GM23248 (cell line): Measurements from ENCODE around the gene RMND5A. TPM values are rescaled to one million over a fixed set of nuclear protein-coding genes. Genes with fewer than 3 reads are reported as not detected.
"Not testable (repeated sequence)": the region's sequence is repeated elsewhere in the genome, so short reads cannot be mapped to it uniquely, and the experiment has no call there.

ENCODE experiments used
- DNase-seq: peaks from one replicate; pipeline ENCODE4 v3.0.0-alpha.2; 2015
- H2AFZ ChIP-seq: fragments of 200-600 bp; sonication (generic); 2 replicates; pipeline ENCODE4 v1.6.1; 2016; ENCODE audit warnings: antibody characterized with exemption
- H3F3A ChIP-seq: fragments of 200-600 bp; sonication (generic); 2 replicates; pipeline ENCODE4 v1.6.1; 2016; ENCODE audit warnings: mild to moderate bottlenecking, antibody characterized with exemption, mixed run types; ENCODE audit not compliant: insufficient read depth
- H3K27ac ChIP-seq: fragments of 200-600 bp; sonication (generic); 2 replicates; pipeline ENCODE4 v1.5.1; 2016; ENCODE audit warnings: mild to moderate bottlenecking
- H3K27me3 ChIP-seq: fragments of 200-600 bp; sonication (generic); replicated peaks from 2 replicates; pipeline ENCODE4 v1.6.1; 2016; ENCODE audit warnings: mild to moderate bottlenecking; ENCODE audit not compliant: insufficient read depth
- H3K36me3 ChIP-seq: fragments of 200-600 bp; sonication (generic); 2 replicates; pipeline ENCODE4 v1.6.1; 2016; ENCODE audit warnings: low read depth, mild to moderate bottlenecking
- H3K4me1 ChIP-seq: fragments of 200-600 bp; sonication (generic); 2 replicates; pipeline ENCODE4 v1.6.1; 2016; ENCODE audit warnings: mild to moderate bottlenecking; ENCODE audit not compliant: insufficient read depth
- H3K4me2 ChIP-seq: fragments of 200-600 bp; sonication (generic); one replicate; pipeline ENCODE4 v1.6.1; 2016; ENCODE audit warnings: mild to moderate bottlenecking; ENCODE audit not compliant: unreplicated experiment
- H3K4me3 ChIP-seq: fragments of 200-600 bp; sonication (generic); 2 replicates; pipeline ENCODE4 v1.5.1; 2016; ENCODE audit warnings: mild to moderate bottlenecking
- H3K79me2 ChIP-seq: fragments of 200-600 bp; sonication (generic); 2 replicates; pipeline ENCODE4 v1.6.1; 2016; ENCODE audit warnings: mild to moderate bottlenecking; ENCODE audit not compliant: insufficient read depth
- H3K9ac ChIP-seq: fragments of 200-600 bp; sonication (generic); 2 replicates; pipeline ENCODE4 v1.6.1; 2016; ENCODE audit warnings: mild to moderate bottlenecking
- H3K9me2 ChIP-seq: fragments of 200-600 bp; sonication (generic); 2 replicates; pipeline ENCODE4 v1.6.1; 2016; ENCODE audit warnings: mixed run types, mild to moderate bottlenecking, moderate library complexity; ENCODE audit not compliant: insufficient read depth
- H3K9me3 ChIP-seq: fragments of 200-600 bp; sonication (generic); one replicate; pipeline ENCODE4 v1.6.1; 2017; ENCODE audit warnings: low read depth
- H4K20me1 ChIP-seq: fragments of 200-600 bp; sonication (generic); 2 replicates; pipeline ENCODE4 v1.6.0; 2016; ENCODE audit not compliant: insufficient read depth
- WGBS, 2 experiments: methylation state at CpG; one replicate each; pipeline ENCODE4 v1.1.6; 2015 to 2017; ENCODE audit warnings: low lambda C conversion rate in 2 of 2, low coverage in 1 of 2; ENCODE audit errors: missing lambda C conversion rate in 2 of 2; 5-methylcytosine and 5-hydroxymethylcytosine counted together
- in situ Hi-C: fragments of 300-500 bp; cut with MboI; formaldehyde crosslinking; loops from 2 replicates; pipeline ENCODE4 v1.15.0; 2020
- polyA plus RNA-seq: library from polyadenylated mRNA; unstranded; fragments of >200 nt; fragmentation: Nextera tagmentation; extraction: Ambion mirVana; gene quantifications from 2 replicates; pipeline ENCODE4 v1.2.1, GENCODE V29; 2016
- total RNA-seq: library from RNA; depleted of rRNA; stranded (reverse); fragments of >200 nt; shearing (Covaris generic); gene quantifications from 2 replicates; pipeline ENCODE4 v1.2.3, GENCODE V29; 2014

The RMND5A gene
- total and polyA plus RNA-seq, 2 experiments from 2014 or later: 6.8 to 21.2 TPM

GRCh38 chr2:86720540-86721320, 639 bp downstream of the RMND5A start:
- H3K9me2 ChIP-seq, H3K9me3 ChIP-seq, in situ Hi-C loops, H3K27me3 ChIP-seq, H4K20me1 ChIP-seq, H3K36me3 ChIP-seq, H3K4me1 ChIP-seq, H3F3A ChIP-seq: not testable (repeated sequence)
- 0 to 1% methylated on average over 29 to 39 of the region's 85 CpGs for WGBS, 2 experiments
- H2AFZ ChIP-seq: peak overlapping the region; percentile 58
- peak overlapping the region; percentile 80 for H3K9ac ChIP-seq
- peak overlapping the region; percentile 97 for H3K4me2 ChIP-seq
- H3K4me3 ChIP-seq: peak overlapping the region; percentile 81
- H3K79me2 ChIP-seq: peaks cover 12% of the 10 kb centered on the region
- H3K27ac ChIP-seq: peak overlapping the region; percentile 82
- DNase-seq: peak; percentile 73

DNA sequence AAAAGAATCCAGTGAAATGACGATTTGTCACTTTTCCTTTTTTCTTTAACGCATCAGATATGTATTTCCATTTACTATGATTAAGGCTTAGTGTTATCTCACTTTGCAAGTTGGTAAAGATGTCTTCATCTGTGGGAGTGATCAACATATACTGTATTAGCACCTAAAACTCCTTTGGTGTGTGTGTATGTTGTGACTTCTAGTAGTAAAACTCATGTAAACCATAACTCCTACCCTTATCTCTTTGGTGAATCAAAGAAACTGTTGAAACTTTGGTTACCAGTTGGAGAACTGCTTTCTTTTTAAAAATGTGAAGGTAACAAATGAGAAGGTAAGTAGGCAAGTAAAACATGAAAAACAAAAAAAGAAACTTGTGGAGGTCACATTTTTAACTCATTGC, 5.6 kb downstream of the RMND5A start:
- H2AFZ ChIP-seq, H3K4me3 ChIP-seq, H3K27me3 ChIP-seq, DNase-seq, H3F3A ChIP-seq, H3K9ac ChIP-seq, H3K9me3 ChIP-seq, H3K9me2 ChIP-seq, H3K36me3 ChIP-seq, H3K27ac ChIP-seq, in situ Hi-C loops, H3K4me2 ChIP-seq, H3K4me1 ChIP-seq, H4K20me1 ChIP-seq: not testable (repeated sequence)
- 100% methylated on average over 2 of the region's 2 CpGs; no CpG with 5 or more reads in 1 of the 2 experiments for WGBS, 2 experiments
- H3K79me2 ChIP-seq: peaks cover 18% of the 10 kb centered on the region

GRCh38 chr2:86732040-86732525, 12.0 kb downstream of the RMND5A start:
- H3F3A ChIP-seq, H3K4me1 ChIP-seq, H3K36me3 ChIP-seq, DNase-seq, H3K4me3 ChIP-seq, H4K20me1 ChIP-seq, H3K27ac ChIP-seq, H2AFZ ChIP-seq, H3K9ac ChIP-seq, H3K4me2 ChIP-seq, H3K9me3 ChIP-seq, H3K9me2 ChIP-seq, in situ Hi-C loops, H3K27me3 ChIP-seq: not testable (repeated sequence)
- 85 to 89% methylated on average over 4 to 5 of the region's 6 CpGs for WGBS, 2 experiments
- peaks cover 11% of the 10 kb centered on the region for H3K79me2 ChIP-seq

DNA sequence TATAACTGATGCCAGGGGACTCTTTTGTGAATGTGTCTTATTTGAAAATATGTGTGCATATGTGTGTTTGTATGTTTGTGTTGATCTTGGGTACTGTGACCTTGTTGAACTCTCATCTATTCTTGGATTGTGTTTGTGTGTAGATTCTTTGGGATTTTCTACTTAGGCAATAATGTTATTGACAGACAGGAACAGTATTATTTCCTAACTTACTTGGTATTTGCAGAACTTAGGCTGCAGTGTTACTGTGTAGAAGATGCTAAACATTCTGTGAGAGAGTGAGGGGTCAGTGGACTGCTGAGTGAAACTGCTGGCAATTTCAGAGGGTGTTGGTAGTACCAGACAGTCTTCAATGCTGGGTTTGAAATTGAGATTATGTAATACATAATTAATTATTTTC, 12.7 kb downstream of the RMND5A start:
- H3K9ac ChIP-seq, H3K4me3 ChIP-seq, H2AFZ ChIP-seq, H4K20me1 ChIP-seq, H3K36me3 ChIP-seq, H3K9me2 ChIP-seq, H3K27ac ChIP-seq, H3K4me1 ChIP-seq, H3K4me2 ChIP-seq, DNase-seq, H3F3A ChIP-seq, in situ Hi-C loops, H3K27me3 ChIP-seq, H3K9me3 ChIP-seq: not testable (repeated sequence)
- H3K79me2 ChIP-seq: peaks cover 11% of the 10 kb centered on the region

DNA sequence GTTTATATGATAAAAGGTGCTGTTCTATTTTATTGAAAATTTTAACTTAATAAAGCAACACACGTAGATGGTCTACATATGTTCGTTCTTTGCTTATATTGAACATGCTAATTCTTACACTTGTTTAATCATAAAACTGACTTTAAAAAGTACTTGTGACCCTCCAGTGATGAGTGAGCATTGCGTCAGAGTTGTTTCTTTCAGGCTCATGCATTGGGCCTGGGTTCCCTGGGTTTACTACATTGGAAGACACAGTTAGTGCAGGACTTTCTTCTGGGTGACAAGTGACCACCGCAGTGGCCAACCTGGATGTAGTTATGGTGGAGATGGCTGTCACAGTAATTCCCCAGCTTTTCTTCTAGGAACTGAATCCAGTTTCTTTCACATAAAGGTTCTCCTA, 13.4 kb downstream of the RMND5A start:
- H3K27ac ChIP-seq, in situ Hi-C loops: not testable (repeated sequence)

DNA sequence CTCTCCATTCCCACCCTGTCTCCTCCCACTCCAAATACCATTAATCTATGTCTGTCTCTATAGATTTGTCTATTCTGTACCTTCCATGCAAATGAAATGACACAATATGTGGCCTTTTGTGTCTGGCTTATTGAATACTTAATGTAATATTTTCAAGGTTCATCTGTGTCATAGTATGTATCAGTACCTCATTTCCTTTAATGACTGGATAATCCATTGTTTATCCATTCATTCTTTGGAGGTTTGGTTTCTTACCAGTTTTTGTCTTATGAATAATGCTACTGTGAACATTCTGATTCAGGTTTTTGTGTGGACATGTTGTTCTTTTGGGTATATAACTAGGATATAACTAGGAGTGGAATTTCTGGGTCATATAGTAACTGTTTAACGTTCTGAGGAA, 14.8 kb downstream of the RMND5A start:
- H3K9me3 ChIP-seq, H3K27me3 ChIP-seq, H3K79me2 ChIP-seq, H3K4me3 ChIP-seq, in situ Hi-C loops, H3F3A ChIP-seq, H3K4me2 ChIP-seq, H3K9me2 ChIP-seq, H3K36me3 ChIP-seq, H2AFZ ChIP-seq, H3K9ac ChIP-seq, H3K27ac ChIP-seq, H4K20me1 ChIP-seq, H3K4me1 ChIP-seq: not testable (repeated sequence)
- WGBS, 2 experiments: no CpG with 5 or more reads among the region's 1 CpG
- DNase-seq: peak; percentile 24

More for the DNA sequence above, 13.4 kb downstream of the RMND5A start:
- H3K27me3 ChIP-seq, DNase-seq, H3K4me1 ChIP-seq, H3K36me3 ChIP-seq, H3K4me3 ChIP-seq, H2AFZ ChIP-seq, H4K20me1 ChIP-seq, H3K9ac ChIP-seq, H3K4me2 ChIP-seq, H3K9me3 ChIP-seq, H3K9me2 ChIP-seq, H3F3A ChIP-seq: not testable (repeated sequence)
- 100% methylated on average over 1 to 2 of the region's 4 CpGs for WGBS, 2 experiments
- H3K79me2 ChIP-seq: peaks cover 11% of the 10 kb centered on the region

DNA sequence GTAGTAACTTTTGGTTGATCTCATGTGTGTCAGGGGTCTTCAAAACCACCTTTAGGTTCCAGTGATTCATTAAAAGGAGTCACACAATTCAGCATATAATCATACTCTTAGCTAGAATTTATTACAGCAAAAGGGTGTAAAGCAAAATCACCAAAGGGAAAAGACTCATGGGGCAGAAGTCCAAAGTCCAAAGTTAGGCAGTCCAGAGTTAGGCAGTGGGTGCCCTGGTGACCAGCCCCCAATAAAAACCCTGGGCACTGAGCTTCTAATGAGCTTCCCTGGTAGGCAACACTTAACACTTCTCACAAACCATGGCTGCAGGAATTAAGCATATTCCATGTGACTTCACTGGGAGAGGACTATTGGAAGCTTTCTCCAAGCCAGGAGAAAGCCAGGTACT, 19.4 kb downstream of the RMND5A start:
- H3K36me3 ChIP-seq, in situ Hi-C loops, H3K4me3 ChIP-seq, H4K20me1 ChIP-seq, H3F3A ChIP-seq, DNase-seq, H3K27ac ChIP-seq, H3K9me2 ChIP-seq, H2AFZ ChIP-seq, H3K9me3 ChIP-seq, H3K4me2 ChIP-seq, H3K27me3 ChIP-seq, H3K9ac ChIP-seq, H3K4me1 ChIP-seq: not testable (repeated sequence)
- H3K79me2 ChIP-seq: peaks cover 11% of the 10 kb centered on the region; the same call in 1 of the 2 replicates

DNA sequence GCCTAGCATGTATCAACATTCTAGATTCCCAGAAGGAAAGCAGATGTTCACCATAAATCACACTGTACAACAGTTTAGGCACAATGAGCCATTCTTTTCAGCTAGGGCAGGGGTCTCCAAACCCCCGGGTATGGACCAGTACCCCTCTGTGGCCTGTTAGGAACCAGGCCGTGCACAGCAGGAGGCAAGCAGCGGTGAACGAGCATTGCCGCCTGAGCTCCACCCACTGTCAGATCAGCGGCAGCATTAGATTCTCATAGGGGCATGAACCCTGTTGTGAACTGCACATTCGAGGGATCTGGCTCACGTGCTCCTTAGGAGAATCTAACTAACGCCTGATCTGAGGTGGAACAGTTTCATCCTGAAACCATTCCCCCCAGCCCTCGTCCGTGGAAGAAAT, 19.8 kb downstream of the RMND5A start:
- H3K27me3 ChIP-seq, H3K9ac ChIP-seq, H3F3A ChIP-seq, H3K9me2 ChIP-seq, H3K4me1 ChIP-seq, in situ Hi-C loops, H3K27ac ChIP-seq, H3K4me2 ChIP-seq, H4K20me1 ChIP-seq, DNase-seq, H3K4me3 ChIP-seq, H3K36me3 ChIP-seq, H2AFZ ChIP-seq, H3K9me3 ChIP-seq: not testable (repeated sequence)
- peaks cover 14% of the 10 kb centered on the region; the same call in 1 of the 2 replicates for H3K79me2 ChIP-seq
- no CpG with 5 or more reads among the region's 11 CpGs for WGBS, 2 experiments
